ENCODE results near the gene KIF6.
"Not testable (repeated sequence)": the region's sequence is repeated elsewhere in the genome, so short reads cannot be mapped to it uniquely, and the experiment has no call there.

The KIF6 gene

DNA sequence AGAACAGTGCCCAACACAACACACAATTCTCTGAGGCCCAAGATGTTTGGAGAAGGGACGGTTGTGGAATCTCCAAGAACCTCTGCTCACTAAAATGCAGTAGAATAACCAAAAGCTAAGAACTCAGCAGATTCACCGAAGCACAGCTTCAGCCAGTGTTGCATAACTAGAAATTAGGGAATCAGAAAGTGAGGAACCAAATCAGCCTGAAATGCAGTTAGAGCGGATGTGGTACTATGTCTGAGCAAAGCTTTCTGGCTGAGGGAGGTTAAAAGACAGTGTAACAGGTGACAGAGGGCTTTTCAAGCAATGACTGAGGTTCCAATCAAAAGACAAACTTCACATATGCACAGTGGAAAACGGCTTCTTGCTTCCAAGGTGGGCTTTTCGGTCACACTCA, 204.8 kb downstream of the KIF6 start:
- Histone ChIP-seq H3K36me3 (ENCODE audit: control insufficient read depth, insufficient read depth, low read length) (no peaks in the 10 kb centered on the region), H3K4me3 (ENCODE audit: low read length) (no peak overlapping the region), H3K27me3 (ENCODE audit: control insufficient read depth, insufficient read depth, low read length) (no peaks in the 10 kb centered on the region), H3K9ac (ENCODE audit: low read length) (no peak overlapping the region), H3K4me1 (ENCODE audit: control insufficient read depth, insufficient read depth, low read length) (no peaks in the 10 kb centered on the region), H3K9me3 (ENCODE audit: control insufficient read depth, low read length) (no peaks in the 10 kb centered on the region)

DNA sequence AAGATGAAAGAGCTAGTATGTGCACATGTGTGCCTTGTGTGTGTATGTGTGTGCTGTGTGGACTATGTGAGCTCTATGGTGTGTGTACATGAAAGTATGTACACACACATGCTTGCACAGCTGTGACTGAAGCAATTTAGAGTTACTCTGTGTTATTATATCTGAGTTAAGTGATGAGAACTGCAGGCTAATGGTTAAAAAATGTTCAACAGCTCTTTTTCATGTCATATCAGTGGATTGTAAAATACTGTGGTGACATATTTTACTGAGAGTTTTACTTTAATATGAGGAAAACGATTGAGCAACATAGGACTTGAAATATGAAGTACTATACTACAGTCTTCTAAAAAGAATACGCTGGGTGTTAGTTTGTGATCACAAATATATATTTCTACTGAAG, 207.0 kb downstream of the KIF6 start:
- H3K4me3 ChIP-seq (ENCODE audit: low read length) = no peak overlapping the region
- H3K9ac ChIP-seq (ENCODE audit: low read length) = no peak overlapping the region
- H3K4me1 ChIP-seq (ENCODE audit: control insufficient read depth, insufficient read depth, low read length) = no peaks in the 10 kb centered on the region
- no peaks in the 10 kb centered on the region for H3K9me3 ChIP-seq (ENCODE audit: control insufficient read depth, low read length)
- no peaks in the 10 kb centered on the region for H3K27me3 ChIP-seq (ENCODE audit: control insufficient read depth, insufficient read depth, low read length)
- H3K36me3 ChIP-seq (ENCODE audit: control insufficient read depth, insufficient read depth, low read length) = no peaks in the 10 kb centered on the region

DNA sequence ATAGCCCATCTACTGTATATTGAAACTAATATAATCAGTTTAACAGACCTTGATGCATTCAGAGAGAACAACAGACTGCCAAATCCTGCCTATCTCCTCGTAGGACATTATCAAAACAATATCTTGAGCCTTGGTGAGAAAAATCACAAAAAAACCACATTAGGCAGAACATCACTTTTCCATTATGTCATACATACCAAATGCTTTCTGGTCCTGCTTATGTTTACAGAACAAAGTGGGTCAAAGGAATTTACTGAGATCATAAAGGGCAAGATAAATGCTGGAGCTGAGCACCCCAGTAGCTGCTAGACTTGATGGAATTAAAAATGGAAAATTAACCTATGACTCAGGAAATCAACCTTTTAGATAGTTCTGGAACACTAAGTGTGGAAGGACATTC, 207.5 kb downstream of the KIF6 start:
- H3K4me1 ChIP-seq (ENCODE audit: control insufficient read depth, insufficient read depth, low read length) = no peaks in the 10 kb centered on the region
- no peaks in the 10 kb centered on the region for H3K27me3 ChIP-seq (ENCODE audit: control insufficient read depth, insufficient read depth, low read length)
- no peaks in the 10 kb centered on the region for H3K9me3 ChIP-seq (ENCODE audit: control insufficient read depth, low read length)
- no peak overlapping the region for H3K9ac ChIP-seq (ENCODE audit: low read length)
- H3K36me3 ChIP-seq (ENCODE audit: control insufficient read depth, insufficient read depth, low read length) = no peaks in the 10 kb centered on the region
- no peak overlapping the region for H3K4me3 ChIP-seq (ENCODE audit: low read length)

DNA sequence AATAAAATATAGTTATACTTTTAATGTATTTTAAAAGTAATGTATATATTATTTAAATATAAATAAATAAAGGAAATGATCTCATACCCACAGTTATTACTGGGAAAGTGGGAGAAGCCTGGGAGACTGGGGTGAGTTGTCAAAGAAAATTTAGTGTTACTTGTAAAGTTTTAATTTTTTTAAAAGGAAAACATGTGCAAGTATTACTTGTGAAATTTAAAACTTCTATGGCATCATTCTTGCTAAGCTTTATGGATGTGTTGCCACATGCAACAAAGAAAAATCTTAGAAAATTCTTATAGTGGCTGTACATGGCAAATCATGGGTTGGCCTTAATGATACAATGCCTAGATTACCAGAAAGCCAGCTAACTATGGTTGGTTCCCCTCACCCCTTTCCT, 208.7 kb downstream of the KIF6 start:
- Histone ChIP-seq H3K9ac (ENCODE audit: low read length) (no peak overlapping the region), H3K36me3 (ENCODE audit: control insufficient read depth, insufficient read depth, low read length) (no peaks in the 10 kb centered on the region), H3K4me1 (ENCODE audit: control insufficient read depth, insufficient read depth, low read length) (no peaks in the 10 kb centered on the region), H3K9me3 (ENCODE audit: control insufficient read depth, low read length) (no peaks in the 10 kb centered on the region), H3K4me3 (ENCODE audit: low read length) (no peak overlapping the region), H3K27me3 (ENCODE audit: control insufficient read depth, insufficient read depth, low read length) (no peaks in the 10 kb centered on the region)

DNA sequence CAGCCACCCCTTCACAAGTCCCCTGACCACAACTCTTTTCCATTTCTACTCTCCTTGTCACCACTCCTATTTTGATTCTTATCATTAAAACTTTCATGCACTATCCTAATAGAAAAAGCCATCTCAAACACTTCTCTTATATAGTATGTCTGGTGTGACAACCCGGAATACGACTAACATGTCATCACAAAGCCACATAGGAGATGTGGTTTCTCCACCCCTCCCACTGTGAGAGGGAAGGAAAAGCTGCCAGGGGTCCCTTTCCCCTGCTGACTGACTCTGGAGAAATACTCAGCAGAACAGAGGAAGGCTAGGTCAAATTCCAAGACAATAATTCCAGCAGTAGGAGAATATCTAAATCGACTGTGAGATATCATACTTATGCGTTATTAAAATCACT, 209.7 kb downstream of the KIF6 start:
- H3K4me1 ChIP-seq (ENCODE audit: control insufficient read depth, insufficient read depth, low read length) = no peaks in the 10 kb centered on the region
- H3K27me3 ChIP-seq (ENCODE audit: control insufficient read depth, insufficient read depth, low read length) = no peaks in the 10 kb centered on the region
- no peaks in the 10 kb centered on the region for H3K36me3 ChIP-seq (ENCODE audit: control insufficient read depth, insufficient read depth, low read length)
- H3K9ac ChIP-seq (ENCODE audit: low read length) = no peak overlapping the region
- no peak overlapping the region for H3K4me3 ChIP-seq (ENCODE audit: low read length)
- H3K9me3 ChIP-seq (ENCODE audit: control insufficient read depth, low read length) = no peaks in the 10 kb centered on the region

DNA sequence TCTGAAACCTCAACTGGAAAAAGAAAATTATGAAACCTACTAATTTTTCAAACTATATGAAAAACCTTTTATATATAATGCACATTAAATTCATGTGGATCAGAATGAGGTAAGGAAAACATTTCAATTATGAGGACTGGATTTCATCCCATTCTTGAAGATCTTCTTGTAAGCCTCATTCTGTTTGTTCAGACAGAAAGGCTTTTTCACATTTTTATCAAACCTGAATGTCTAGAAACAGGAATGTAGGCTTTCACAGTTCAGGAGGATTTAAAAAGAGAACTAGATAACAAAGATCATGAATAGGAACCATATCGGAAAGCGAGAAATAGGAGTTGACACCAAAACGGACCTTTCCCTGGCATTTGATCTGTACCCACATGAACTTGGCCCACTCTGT, 210.2 kb downstream of the KIF6 start:
- H3K27me3 ChIP-seq (ENCODE audit: control insufficient read depth, insufficient read depth, low read length) = no peaks in the 10 kb centered on the region
- no peak overlapping the region for H3K9ac ChIP-seq (ENCODE audit: low read length)
- no peaks in the 10 kb centered on the region for H3K9me3 ChIP-seq (ENCODE audit: control insufficient read depth, low read length)
- H3K36me3 ChIP-seq (ENCODE audit: control insufficient read depth, insufficient read depth, low read length) = no peaks in the 10 kb centered on the region
- no peak overlapping the region for H3K4me3 ChIP-seq (ENCODE audit: low read length)
- H3K4me1 ChIP-seq (ENCODE audit: control insufficient read depth, insufficient read depth, low read length) = no peaks in the 10 kb centered on the region

DNA sequence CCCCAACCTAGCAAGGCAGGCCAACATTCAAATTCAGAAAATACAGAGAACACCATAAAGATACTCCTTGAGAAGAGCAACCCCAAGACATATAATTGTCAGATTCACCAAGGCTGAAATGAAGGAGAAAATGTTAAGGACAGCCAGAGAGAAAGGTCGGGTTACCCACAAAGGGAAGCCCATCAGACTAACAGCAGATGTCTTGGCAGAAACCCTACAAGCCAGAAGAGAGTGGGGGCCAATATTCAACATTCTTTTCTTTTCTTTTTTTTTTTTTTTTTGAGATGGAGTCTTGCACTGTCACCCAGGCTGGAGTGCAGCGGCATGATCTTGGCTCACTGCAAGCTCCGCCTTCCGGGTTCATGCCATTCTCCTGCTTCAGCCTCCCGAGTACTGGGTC, 215.4 kb downstream of the KIF6 start:
- H3K4me1 ChIP-seq (ENCODE audit: control insufficient read depth, insufficient read depth, low read length); H3K27me3 ChIP-seq (ENCODE audit: control insufficient read depth, insufficient read depth, low read length); H3K36me3 ChIP-seq (ENCODE audit: control insufficient read depth, insufficient read depth, low read length); H3K9ac ChIP-seq (ENCODE audit: low read length); H3K4me3 ChIP-seq (ENCODE audit: low read length); H3K9me3 ChIP-seq (ENCODE audit: control insufficient read depth, low read length): not testable (repeated sequence)

DNA sequence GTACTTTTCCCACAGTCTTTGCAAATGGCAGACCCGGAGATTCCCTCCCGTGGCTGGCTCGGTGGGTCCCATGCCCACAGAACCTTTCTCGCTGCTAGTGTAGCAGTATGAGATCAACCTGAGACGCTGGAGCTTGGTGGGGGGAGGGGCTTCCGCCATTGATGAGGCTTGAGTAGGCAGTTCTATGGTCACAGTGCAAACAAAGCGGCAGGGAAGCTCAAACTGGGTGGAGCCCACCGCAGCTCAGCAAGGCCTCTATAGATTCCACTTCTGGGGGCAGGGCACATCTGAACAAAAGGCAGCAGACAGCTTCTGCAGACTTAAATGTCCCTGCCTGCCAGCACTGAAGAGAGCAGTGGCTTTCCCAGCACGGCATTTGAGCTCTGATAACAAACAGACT, 216.7 kb downstream of the KIF6 start:
- Histone ChIP-seq H3K36me3 (ENCODE audit: control insufficient read depth, insufficient read depth, low read length) (no peaks in the 10 kb centered on the region), H3K4me1 (ENCODE audit: control insufficient read depth, insufficient read depth, low read length) (no peaks in the 10 kb centered on the region), H3K4me3 (ENCODE audit: low read length) (no peak overlapping the region), H3K27me3 (ENCODE audit: control insufficient read depth, insufficient read depth, low read length) (no peaks in the 10 kb centered on the region), H3K9me3 (ENCODE audit: control insufficient read depth, low read length) (no peaks in the 10 kb centered on the region), H3K9ac (ENCODE audit: low read length) (no peak overlapping the region)

DNA sequence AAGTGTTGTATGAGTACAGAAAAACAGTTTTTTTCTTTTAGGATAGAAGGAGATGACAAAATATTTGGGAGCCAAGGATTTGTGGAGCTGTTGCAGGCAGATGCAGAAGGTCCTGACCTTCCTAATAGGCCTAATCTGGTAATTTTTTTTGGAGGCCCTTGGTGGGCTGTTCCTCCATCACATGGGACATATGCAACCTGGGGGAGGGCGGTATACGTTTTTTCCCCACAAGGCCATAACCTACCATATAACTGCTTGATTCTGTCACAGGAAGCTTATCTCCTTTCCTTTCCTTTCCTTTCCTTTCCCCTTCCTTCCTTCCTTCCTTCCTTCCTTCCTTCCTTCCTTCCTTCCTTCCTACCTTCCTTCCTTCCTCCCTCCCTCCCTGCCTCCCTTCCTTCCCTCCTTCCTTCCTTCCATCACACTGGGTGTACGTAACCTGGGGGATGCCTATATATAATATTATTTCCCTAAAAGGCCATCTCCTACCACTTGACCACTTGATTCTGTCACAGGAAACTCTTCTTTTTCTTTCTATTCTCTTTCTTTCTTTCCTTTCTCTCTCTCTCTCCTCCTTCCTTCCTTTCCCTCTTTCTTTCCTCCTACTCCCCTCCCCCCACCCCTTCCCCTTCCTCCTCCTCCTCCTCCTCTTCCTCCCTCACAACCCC, 217.7 kb downstream of the KIF6 start:
- Histone ChIP-seq H3K9ac (ENCODE audit: low read length) (no peak overlapping the region), H3K27me3 (ENCODE audit: control insufficient read depth, insufficient read depth, low read length) (no peaks in the 10 kb centered on the region), H3K4me3 (ENCODE audit: low read length) (no peak overlapping the region), H3K36me3 (ENCODE audit: control insufficient read depth, insufficient read depth, low read length) (no peaks in the 10 kb centered on the region), H3K9me3 (ENCODE audit: control insufficient read depth, low read length) (no peaks in the 10 kb centered on the region), H3K4me1 (ENCODE audit: control insufficient read depth, insufficient read depth, low read length) (no peaks in the 10 kb centered on the region)

DNA sequence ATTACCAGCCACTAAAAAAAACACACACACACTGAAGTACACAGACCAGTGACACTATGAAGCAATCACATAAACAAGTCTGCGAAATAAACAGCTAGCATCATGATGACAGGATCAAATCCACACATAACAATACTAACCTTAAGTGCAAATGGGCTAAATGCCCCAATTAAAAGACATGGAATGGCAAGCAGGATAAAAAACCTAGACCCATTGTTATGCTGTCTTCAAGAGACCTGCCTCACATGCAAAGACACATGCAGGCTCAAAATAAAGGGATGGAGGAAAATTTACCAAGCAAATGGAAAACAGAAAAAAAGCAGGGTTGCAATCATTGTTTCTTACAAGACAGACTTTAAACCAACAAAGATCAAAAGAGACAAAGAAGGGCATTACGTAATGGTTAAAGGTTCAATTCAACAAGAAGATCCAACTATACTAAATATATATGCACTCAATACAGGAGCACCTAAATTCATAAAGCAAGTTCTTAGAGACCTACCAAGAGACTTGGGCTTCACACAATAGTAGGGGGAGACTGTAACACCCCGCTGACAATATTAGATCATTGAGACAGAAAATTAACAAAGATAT, 222.7 kb downstream of the KIF6 start:
- H3K36me3 ChIP-seq (ENCODE audit: control insufficient read depth, insufficient read depth, low read length); H3K4me3 ChIP-seq (ENCODE audit: low read length); H3K4me1 ChIP-seq (ENCODE audit: control insufficient read depth, insufficient read depth, low read length); H3K27me3 ChIP-seq (ENCODE audit: control insufficient read depth, insufficient read depth, low read length); H3K9ac ChIP-seq (ENCODE audit: low read length); H3K9me3 ChIP-seq (ENCODE audit: control insufficient read depth, low read length): not testable (repeated sequence)

DNA sequence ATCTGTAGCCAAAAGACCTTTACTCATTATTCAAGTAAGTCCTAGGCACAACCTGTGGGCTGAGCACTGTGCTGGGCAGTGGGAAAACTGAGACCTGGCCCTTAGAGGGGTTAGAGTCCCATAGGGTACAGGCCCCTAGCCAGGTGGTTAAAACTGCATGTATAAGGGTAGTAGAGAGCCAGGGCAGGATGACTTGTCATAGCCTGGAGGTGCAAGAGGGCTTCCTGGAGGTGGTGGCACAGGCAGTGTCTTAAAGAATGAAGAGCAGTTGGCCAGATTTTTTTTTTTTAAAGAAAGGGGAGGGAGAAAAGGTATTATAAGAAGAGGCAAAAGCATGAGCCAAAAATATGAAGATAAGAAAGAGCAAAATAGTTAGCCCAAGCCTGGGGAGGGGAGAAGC, 226.2 kb downstream of the KIF6 start:
- Histone ChIP-seq H3K9me3 (ENCODE audit: control insufficient read depth, low read length) (no peaks in the 10 kb centered on the region), H3K27me3 (ENCODE audit: control insufficient read depth, insufficient read depth, low read length) (no peaks in the 10 kb centered on the region), H3K4me1 (ENCODE audit: control insufficient read depth, insufficient read depth, low read length) (no peaks in the 10 kb centered on the region), H3K9ac (ENCODE audit: low read length) (no peak overlapping the region), H3K4me3 (ENCODE audit: low read length) (no peak overlapping the region), H3K36me3 (ENCODE audit: control insufficient read depth, insufficient read depth, low read length) (no peaks in the 10 kb centered on the region)

DNA sequence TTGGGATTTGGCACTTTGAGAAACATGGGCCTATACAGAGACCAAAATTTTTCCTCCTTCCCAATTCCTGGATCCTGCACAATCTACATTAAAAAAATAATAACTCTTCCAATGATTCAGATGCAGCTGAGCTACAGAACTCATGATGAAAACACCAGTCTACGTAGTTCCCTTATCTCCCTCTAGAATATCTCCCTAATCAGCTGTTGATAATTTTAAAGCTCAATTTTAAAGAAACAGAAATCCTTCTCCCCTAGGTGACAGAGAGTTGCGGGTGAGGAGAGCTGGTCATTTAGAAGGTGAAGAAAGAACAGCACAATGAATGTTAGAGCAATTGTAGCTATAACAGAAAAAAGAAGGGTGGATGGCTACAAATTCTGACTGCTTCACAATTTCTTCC, 227.1 kb downstream of the KIF6 start:
- Histone ChIP-seq H3K9me3 (ENCODE audit: control insufficient read depth, low read length) (no peaks in the 10 kb centered on the region), H3K27me3 (ENCODE audit: control insufficient read depth, insufficient read depth, low read length) (no peaks in the 10 kb centered on the region), H3K4me1 (ENCODE audit: control insufficient read depth, insufficient read depth, low read length) (no peaks in the 10 kb centered on the region), H3K4me3 (ENCODE audit: low read length) (no peak overlapping the region), H3K9ac (ENCODE audit: low read length) (no peak overlapping the region), H3K36me3 (ENCODE audit: control insufficient read depth, insufficient read depth, low read length) (no peaks in the 10 kb centered on the region)

DNA sequence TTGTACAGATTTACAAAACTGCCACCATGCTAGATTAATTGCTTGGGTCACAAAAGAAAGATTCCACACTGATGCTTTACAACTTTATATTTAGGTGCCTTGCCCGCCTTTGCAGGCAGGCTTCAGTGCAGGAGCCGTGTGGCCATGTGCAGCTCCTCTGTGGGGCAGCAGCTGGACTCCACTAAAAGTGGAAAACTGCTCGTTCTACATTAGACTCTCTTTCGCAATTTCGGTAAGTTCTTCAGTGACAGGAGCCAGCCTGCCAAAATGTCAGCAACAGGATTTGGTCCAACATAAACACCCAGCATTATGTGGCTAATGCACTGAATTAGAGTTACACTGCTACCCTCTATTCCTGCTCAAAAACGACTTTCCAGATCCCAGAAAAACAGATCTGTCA, 228.3 kb downstream of the KIF6 start:
- Histone ChIP-seq H3K9me3 (ENCODE audit: control insufficient read depth, low read length) (no peaks in the 10 kb centered on the region), H3K4me3 (ENCODE audit: low read length) (no peak overlapping the region), H3K36me3 (ENCODE audit: control insufficient read depth, insufficient read depth, low read length) (no peaks in the 10 kb centered on the region), H3K9ac (ENCODE audit: low read length) (no peak overlapping the region), H3K27me3 (ENCODE audit: control insufficient read depth, insufficient read depth, low read length) (no peaks in the 10 kb centered on the region), H3K4me1 (ENCODE audit: control insufficient read depth, insufficient read depth, low read length) (no peaks in the 10 kb centered on the region)
